NCI-H1417 treated with DMSO at 0.1 percent for 48 hours (cell line): ENCODE measurements around the gene ACVR1B.
A peak's percentile ranks its signal among the peaks of the same experiment; 100 is the strongest.

Experiments used
- DNase-seq: peaks from one replicate; lab custom pipeline; 2025; lab: John Stamatoyannopoulos, UW

Gene ACVR1B

DNA sequence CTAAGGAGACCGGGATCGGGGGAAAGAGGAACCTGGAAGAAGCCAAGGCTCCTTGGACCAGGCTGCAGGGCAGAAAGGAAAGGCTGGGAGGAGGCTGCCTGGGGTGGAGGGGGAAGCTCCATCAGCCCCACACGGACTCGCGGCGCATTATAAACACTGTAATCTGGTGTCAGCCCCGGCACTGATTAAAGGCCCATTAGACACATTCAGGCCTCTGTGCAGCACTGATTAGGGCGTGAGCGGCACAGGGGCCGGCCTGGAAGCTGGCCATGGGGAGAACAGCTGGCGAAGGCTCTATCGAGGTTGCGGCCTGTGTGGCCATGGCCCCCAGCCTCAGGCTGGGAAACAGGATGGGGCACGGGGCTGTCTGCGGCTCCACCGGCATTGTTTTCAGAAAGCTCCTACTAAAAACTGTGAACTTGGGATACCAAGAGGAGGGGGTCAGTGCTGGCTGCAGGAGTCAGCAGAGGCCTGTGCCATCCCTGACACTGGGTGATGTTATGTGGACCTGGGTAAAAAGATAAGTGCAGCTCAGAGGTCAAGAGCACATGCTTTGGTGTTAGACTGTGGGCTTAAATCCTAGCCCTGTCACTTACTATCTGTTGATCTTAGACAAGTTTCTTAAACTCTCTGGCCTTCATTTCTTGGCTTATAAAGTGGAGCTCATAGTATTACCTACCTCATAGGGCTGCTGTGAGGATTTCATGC lies 33.6 kb upstream of the ACVR1B start:
- no peak for DNase-seq

DNA sequence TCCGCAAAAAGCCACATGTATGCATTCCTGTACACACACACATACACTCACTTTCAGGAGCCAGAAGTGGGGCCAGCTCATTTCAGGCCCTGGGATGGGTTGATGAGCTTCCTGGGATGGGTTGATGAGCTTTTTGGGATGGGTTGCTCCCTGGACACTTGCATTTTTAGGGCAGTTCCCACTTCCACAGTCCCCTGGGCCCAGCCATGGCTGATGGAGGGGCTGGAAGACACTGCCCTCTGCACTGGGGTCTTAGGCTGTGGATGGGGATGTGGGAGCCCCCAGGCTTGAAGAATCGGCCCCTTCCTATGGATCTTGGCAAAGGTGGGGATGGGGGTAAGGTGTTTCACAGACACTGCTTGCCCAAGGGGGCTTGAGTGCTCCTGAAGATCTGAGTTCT lies 31.5 kb upstream of the ACVR1B start:
- no peak for DNase-seq

DNA sequence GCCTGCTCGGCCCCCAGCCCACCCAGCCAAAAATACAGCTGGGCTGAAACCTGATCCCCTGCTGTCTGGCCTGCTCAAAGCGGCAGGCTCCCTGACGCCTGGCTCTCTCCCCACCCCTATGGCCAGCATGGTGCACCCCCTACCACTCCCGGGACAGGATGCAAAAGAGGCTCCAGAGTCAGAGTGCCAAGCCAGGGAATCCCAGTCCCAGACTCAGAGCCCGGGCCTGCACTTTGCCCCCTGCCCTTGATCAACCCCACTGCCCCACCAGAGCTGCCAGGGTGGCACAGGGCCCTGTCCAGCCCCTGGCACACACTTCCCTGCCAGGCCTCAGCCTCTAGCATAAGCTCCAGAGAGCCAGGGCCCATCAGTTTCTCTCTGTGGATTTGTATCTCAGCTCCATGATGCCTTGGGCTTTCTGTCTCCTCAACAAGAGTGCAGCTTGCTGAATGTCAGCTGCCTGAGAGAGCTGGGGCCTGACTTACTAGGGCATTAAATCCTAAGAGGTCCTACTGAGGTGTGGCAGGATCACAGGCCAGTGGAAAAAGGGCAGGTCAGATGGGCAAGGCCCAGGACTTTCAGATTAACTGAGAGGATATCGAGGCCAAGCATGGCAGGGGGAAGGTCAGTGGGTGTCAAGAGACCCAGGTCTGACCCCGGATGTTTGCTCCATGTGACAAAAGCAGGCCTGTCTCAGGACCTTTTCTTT lies 30.3 kb upstream of the ACVR1B start:
- DNase-seq, result no peak

DNA sequence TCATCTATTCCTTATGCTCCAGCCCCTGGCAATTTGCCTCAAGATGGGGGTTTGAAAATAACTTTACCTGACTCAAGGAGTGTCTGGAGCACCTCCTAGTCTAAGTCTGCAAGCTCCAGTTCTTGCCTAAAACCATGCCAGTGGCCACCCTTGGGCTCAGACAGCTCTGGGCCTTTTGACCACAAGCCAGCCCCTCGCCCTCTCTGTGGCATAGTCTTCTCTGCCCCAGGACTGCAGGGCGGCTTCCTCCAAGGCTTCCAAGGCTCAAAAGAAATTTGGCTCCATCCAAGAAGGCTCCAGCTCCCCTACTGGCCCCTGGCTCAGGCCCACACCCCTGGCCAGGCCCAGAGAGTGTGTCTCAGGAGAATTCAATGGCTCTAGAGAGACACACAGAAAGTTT lies 29.4 kb upstream of the ACVR1B start:
- DNase-seq, result no peak

DNA sequence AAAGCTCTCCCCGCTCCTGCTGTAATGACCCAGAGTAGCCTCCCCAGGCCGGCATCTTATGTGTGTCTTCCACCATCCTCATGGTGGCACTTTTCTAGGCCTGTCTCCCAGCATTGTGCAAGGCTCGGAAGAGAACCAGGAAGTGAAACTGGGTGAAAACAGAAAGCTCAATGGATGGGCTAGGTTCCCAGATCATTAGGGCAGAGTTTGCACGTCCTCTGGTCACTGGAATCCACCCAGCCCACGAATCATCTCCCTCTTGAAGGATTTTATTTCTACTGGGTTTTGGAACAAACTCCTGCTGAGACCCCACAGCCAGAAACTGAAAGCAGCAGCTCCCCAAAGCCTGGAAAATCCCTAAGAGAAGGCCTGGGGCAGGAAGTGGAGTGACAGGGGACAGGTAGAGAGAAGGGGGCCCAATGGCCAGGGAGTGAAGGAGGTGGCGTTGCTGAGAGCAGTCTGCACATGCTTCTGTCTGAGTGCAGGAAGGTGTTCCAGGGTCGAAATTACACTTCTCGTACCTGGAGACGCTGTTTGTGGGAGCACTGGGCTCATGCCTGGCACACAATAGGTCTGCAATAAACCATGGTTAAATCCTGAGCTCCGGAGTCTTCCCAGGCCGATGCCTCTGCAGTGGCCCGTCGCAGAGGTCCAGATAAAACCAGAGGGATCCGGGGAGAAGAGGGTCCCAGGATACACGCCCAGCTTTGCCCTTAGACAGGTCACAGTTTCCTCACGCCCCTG lies 28.6 kb upstream of the ACVR1B start:
- no peak for DNase-seq

DNA sequence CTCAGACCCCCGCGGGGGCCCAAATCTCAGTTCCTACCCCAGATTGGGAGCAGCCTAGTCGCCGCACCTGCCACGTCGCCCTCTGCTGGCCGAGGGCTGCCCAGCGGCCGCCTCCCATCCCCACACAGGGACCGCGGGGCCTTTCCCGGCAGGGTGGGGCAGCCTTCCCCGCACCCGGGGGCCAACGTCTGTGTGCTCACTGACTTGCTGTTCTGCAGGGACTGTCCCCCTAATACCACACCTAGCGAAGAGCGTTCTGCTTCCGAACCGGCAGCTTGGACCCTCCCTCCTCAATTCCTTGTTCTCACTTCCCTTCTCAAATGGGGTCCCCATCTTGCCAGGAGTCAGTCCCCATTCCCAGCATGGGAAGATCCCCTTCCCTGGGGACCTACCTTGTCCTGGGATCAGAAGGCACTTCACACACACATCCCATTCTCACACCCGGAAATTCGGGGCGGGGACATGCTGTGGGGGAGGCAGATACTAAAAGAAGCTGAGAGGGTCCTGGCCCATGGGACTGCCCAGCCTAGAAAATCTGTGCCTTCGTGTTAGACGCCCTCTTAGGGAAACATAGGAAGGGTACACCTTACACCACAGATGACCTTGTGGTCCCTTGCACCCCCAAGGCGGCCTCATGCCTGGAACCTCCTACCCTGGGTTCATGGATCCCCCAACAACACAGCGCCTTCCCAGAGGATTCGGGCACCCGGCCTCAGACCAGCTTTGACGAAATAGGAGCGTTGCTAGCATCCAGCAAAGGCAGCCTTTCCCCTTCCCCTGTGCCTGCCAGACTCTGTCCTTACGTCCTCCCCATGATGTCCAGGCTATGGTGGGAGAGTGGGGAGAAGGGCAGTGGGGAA lies 27.8 kb upstream of the ACVR1B start:
- no peak for DNase-seq

DNA sequence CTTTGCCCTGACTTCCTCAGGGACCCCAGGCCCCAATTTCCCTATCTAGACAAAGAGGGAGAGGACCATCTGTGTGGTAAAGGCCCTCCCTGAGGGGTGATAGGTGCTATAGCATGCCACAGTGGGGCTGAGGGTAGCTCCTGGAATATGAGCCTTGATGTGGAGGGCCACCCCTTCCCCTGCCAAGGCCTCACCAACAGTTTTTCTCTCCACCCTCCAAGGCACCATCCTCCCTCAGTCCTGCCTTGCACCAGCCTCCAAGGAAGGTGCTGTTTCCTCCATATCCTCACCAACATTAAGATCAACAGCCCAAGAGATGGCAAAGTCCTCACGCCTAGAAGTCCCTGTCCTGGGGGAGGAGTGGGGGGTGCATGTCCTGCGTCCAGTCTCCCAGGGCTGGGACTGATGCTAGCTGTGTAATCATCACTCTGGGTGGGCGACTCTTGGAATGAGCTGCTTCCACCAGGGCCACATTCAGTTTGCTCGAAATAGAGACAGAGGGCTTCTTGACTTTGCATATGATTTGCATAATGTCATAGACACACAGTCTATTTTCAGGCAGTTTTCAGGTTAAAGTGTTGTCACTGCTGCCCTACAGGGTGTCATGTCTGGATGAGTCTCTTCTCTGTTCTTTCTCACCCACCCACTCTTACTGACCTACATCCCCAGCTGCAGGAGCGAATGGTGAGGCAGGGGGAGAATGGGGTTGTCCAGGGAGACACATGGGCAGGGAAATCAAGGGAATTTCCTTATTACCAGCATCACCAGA lies 26.8 kb upstream of the ACVR1B start:
- DNase-seq, result no peak

DNA sequence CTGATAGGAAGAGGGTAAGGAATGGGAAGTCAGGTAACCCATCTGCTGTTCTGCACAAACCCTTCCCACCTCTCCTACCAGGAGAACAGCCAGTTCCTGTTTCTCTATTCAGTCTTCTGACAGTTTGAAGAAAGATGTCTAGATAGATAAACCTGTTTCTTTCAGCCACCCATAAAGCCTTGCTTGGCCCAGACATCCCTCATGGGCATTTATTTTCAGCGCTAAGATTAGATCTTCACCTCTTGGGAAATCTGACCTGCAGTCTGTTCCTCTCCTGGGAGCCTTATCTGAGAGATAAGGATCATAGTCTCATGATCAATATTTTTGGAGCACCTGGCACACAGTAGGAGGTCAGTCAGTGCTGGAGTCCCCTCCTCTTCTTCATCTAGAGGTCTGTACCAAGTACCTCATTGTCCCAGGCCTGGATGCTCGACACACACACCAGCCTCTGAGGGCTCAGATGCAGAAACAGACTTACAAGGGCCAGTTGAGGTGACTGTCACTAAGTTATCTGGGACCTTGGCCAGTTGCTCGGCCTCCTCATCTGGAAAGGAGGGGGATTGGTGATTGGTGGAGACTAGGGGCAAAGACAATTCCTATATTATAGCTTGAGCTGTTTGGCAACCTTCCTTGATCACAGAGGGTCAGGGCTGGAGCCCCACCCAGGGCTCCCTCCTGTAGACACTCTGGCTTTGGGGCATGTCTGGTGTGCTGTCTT lies 26.0 kb upstream of the ACVR1B start:
- DNase-seq, result no peak

DNA sequence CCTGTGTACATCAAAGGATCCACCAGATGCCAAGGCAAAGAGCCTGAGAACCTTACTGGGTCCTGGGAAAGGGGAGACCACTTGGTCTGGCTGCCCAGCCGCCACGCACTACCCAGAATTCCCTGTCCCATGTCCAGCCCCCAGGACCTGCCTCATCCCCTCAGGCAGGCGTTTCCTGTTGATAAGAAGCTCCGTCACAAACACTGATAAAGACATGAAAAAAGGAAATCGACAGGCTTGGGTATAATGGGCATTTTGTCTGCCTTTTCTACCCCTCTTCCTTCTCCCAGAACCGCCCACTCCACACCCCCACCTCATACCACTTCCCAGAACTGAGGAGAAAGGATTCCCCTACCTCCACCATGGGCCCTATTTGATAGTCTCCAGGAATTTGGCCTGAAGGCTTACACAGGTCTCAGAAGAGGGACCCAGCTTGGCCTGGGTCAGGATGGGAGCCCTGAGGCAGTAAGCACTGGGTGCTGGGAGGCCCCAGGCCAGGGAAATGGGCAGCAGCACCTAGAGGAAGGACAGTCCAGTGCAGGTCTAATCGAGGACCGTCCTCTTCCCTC lies 25.4 kb upstream of the ACVR1B start:
- DNase-seq, result no peak

DNA sequence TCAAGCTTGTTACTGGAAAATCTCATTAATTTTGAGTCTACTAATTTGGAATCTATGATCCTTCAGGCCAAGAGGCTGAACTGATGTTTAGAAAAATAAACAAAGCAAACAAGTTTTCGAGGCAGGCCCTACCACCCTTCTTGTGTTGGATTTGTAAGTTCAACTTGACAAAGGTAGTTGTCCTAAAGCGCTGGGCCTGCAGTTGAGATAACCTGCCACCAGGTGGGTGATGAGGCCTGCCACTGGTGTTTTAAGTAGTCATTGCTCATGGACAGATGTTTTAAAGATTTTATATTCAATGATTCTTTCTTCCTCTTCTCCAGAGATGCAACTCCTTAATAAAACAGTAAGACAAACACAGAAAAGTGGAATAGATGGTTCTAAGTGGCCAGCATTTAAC lies 24.8 kb upstream of the ACVR1B start:
- no peak for DNase-seq

DNA sequence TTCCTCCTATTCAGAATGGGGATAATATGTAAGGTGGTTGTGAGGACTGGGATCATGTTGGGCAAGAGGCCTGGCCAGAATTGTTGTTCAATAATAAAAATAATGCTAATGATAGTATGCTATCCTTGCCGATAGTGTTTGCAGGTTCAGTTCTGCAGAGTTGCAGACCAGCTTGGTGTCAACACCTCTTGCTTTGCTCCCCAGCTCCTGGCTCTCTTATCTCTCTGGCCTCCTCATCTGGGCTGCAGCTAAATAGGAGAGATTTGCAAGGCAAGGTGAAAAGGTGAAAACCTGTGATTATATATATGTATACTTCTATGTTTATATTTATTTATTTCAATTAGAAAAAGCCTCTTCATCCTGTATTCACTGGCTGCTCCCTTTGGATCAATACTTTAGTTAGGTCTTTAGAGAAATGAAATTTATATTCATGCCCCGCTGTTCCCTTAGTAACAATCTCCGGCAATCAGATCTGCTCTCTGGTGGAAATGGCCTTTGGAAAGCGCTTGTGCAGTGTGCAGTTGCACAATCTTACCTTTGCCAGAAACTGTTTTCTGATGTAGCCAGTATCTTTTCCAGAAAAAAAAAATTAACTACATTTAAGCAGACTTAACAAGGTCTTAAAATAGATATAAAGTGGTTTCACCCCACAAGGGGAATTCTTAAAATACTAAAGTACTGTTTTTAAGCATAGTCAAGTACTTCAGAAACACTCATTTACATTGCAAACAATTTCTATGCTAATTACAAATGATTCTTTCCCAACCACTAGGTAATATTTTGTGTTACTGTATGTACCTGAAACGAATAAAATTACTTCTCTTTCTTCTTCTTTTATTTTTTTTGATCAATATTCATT lies 19.1 kb upstream of the ACVR1B start:
- DNase-seq, result no peak

DNA sequence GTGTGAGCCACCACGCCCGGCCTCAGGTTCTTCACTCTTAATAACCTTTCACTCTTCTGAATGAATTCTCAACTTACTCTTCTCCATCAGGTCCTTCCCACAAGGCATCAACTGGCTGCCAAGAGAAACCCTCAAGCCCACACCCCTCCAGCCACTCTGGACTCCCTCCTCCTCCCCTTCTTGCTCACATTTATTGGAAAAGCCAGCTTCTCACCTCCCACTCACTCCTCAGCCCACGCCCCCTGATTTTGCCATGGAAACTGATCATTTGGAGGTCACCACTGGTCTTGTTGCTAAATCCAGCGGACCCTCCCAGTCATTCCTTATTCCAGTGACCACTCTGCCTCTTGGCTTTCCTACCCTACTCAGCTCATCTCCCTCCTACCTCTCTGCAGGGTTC lies 17.4 kb upstream of the ACVR1B start:
- DNase-seq, result no peak

DNA sequence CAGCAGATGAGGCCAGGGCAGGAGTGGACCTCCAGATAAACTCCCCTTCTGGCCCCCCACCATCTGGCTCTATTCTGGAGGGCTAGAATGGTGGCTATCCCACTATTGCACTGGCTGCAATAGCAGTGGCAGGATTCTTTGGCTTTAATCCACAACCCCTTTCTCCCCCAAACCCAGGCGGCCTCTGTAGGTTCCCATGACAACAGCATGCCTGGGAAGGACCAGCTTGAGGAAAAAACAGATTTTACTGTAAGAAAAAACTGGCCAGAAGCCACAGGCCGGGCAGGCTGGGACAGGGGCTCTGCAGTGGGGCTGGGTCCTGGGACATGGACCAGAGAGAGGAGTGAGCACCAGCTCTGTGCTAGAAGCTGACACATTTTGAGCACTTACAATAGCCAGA lies 13.6 kb upstream of the ACVR1B start:
- DNase-seq, result no peak

DNA sequence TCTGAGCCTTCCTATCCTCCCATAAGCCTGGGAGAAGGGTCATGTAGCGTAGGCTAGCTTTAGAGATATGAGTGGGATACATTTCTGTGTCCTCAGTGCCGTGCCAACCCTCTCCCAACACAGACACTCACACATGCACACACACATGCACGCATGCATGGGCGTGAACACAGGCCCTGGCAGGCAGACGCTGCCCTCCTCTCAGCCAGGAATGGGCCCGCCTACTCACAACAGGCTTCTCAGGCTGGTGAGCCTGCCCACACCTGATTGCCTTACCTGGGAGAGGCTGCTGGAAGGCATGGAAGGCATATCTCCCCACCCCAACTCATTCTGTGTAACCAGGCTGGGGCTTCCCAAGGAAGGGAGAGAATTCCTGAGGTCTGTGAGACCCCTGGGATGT lies 12.8 kb upstream of the ACVR1B start:
- DNase-seq, result no peak

DNA sequence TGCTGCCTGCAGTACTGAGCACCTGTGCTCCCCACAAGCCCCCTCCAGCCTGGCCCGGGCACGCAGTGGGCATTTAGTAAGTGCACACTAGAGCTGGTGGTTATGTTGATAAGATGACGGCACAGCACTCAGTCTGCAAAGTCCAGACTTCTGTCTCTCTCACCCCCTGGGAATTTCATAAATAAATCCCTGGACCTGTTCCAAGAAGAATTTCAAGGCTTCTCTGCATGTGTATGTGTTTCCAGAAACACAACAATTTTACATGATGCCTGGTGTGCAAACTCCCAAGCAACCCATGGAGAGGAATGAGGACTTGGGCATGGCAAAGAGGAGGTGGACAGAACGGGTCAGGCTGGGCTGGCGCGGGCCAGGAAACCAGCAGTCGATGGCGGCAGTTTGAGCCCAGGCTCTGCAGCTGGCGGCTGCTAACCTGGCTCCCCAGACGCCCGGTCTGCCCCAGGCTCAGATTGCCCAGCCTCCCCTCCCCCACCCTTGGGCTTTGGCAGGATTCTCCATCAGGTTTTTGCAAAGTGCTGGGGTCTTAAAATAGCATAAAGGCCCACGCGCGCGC lies 10.4 kb upstream of the ACVR1B start:
- DNase-seq, result peak; percentile 41

DNA sequence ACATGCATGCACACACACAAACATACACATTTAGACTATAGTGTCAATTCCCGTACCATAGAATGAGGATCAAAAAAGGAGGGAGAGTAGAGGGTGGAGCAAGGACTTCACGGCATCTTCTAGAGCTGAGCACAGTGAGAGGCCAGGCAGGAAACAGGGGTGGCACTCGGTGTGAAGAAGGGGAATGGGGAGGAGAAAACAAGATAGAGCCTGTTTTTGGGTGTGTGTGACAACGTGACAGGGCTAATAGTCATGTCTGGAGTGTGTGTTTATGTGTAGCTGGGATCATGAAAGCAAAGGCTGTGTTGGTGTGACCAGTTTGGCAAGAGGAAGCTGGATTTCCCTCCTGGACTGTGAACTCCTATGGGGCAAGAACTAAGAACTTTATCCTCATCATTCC lies 9.9 kb upstream of the ACVR1B start:
- no peak for DNase-seq

DNA sequence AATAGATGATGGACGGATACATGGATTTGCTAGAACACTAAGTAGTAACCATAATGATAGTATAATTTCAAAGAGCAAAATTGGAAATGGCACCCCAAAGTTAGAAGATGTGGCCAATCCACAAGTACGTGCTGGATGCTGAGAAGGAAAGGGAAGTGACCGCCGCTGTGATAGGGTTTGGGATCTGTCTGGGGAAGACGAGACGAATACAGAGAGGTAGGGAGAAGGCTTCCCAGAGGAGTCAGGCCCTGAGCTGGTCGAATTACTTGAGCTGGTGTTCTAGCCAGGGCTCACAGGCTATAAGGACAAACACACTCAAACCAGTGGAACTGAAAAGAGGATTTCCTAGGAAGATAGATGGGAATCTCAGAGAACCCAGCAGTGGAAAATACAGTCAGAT lies 9.4 kb upstream of the ACVR1B start:
- DNase-seq, result no peak

DNA sequence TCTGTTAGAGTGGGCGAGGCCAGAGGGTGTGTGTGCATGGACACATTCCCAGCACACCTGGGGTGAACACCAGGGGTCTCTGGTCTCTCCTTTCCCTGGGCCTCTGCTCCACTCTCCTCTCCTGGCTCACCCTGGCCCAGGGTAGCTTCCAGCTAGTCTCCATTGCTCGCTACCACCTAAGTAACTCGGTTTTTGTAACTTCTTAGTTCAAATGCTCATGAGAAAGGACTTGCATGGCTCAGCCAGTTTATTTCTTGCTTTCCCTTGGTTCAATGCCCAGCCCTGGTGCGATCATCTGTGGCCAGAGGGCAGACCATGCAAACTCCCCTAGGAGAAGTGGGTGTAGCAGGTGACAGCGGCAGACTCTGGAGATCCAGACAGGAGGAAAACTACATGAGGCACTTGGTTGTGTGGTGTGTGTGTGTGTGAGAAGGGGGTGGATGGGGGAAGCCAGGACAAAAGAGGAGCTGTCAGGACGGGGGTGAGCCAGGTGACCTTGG lies 8.9 kb upstream of the ACVR1B start:
- DNase-seq, result no peak

DNA sequence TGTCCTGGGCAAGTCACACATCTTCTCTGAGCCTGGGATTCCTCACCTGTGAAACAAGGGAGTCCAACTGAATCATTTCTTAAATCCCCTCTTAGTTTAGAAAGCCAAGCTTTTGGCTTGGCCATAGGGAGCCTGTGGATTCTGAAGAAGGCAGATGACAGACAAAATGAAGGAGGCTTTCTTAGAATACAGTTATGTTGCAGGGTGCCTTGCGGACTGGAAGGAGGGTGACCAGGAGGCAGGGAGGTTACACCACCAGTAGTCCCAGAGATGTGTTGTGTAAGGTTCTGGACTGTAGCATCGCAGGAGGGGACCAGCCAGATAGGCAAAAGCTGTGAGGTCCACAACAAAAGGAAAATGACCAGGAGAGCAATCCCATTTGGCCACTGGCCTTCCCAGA lies 8.2 kb upstream of the ACVR1B start:
- DNase-seq, result no peak
